HepG2 (cell line): ENCODE data around the gene RB1. TPM values are rescaled to one million over a fixed set of nuclear protein-coding genes. Genes with fewer than 3 reads are reported as not detected.

Experiments used
- ATAC-seq: fragments of 200-7000 bp; cut with Tn5 transposase; 3 replicates; pipeline ENCODE4 v1.9.1; 2020; ENCODE audit warnings: mild to moderate bottlenecking, moderate library complexity
- BruUV-seq: library from RNA; stranded (reverse); fragments of 400-500 nt; replicated peaks from 2 replicates; lab custom pipeline; 2021; lab: Mats Ljungman, UMichigan
- CTCF ChIA-PET: fragments of 300-600 bp; formaldehyde crosslinking; extraction: SDS; loops from one replicate; lab custom pipeline; 2021; ENCODE audit warnings: low total read pairs, inconsistent platforms, low intra/inter-chr PET ratio; lab: Yijun Ruan, JAX
- POLR2A ChIA-PET: fragments of 350-600 bp; sonication (Branson Sonifier 250); formaldehyde crosslinking; loops from one replicate; lab custom pipeline; 2020; ENCODE audit warnings: antibody characterized with exemption, inconsistent platforms; lab: Yijun Ruan, JAX
- DNase-seq: peaks from one replicate; pipeline ENCODE4 v3.0.0-alpha.2; 2015; ENCODE audit warnings: low spot score
- FAIRE-seq: peaks from 3 replicates; lab custom pipeline; 2011; peaks lifted over from hg19 to GRCh38; lab: Jason Lieb, UNC
- H2AFZ ChIP-seq: one replicate; pipeline ENCODE4 v1.6.1; 2011; ENCODE audit warnings: low read length, inconsistent platforms
- H3K27ac ChIP-seq: fragments of 300-600 bp; 3 replicates; pipeline ENCODE4 v1.8.0; 2011; ENCODE audit warnings: mixed run types, mild to moderate bottlenecking, mixed read lengths, low read length, inconsistent platforms; ENCODE audit not compliant: insufficient read depth; ENCODE audit errors: extremely low read length
- H3K27me3 ChIP-seq, 2 experiments: fragments of 200-600 bp in 1 of 2; 2 replicates in 1 of 2; 3 replicates in 1 of 2; pipeline versions ENCODE4 v1.6.0 to v1.8.0; 2011; ENCODE audit warnings: low read length in 2 of 2, mild to moderate bottlenecking in 2 of 2, moderate library complexity in 2 of 2, inconsistent platforms in 1 of 2; ENCODE audit not compliant: insufficient read depth in 2 of 2, control insufficient read depth in 1 of 2
- H3K36me3 ChIP-seq, 2 experiments: fragments of 200-600 bp in 1 of 2; replicated peaks in 1 of 2; 2 replicates in 1 of 2; 3 replicates in 1 of 2; pipeline versions ENCODE4 v1.5.1 to v1.8.0; 2011; ENCODE audit warnings: low read length in 2 of 2, inconsistent platforms in 1 of 2; ENCODE audit not compliant: insufficient read depth in 2 of 2, control insufficient read depth in 1 of 2
- H3K4me1 ChIP-seq: 2 replicates; pipeline ENCODE4 v1.5.1; 2012; ENCODE audit warnings: low read length, inconsistent platforms; ENCODE audit not compliant: insufficient read depth
- H3K4me2 ChIP-seq: 2 replicates; pipeline ENCODE4 v1.6.0; 2011; ENCODE audit warnings: low read depth, low read length, inconsistent platforms
- H3K4me3 ChIP-seq, 3 experiments: fragments of 200-600 bp in 1 of 3; sonication (generic), shearing (Covaris generic) in 1 of 3; replicated peaks in 1 of 3; 2 replicates each; pipeline ENCODE4 v1.5.1; 2011 to 2016; ENCODE audit warnings: low read length in 3 of 3, inconsistent platforms in 2 of 3, low read depth in 2 of 3, mild to moderate bottlenecking in 2 of 3, control low read depth in 1 of 3, mixed read lengths in 1 of 3; ENCODE audit not compliant: insufficient read depth in 1 of 3
- H3K79me2 ChIP-seq: one replicate; pipeline ENCODE4 v1.6.1; 2011; ENCODE audit warnings: low read length, inconsistent platforms; ENCODE audit not compliant: insufficient read depth
- H3K9ac ChIP-seq: 2 replicates; pipeline ENCODE4 v1.6.0; 2011; ENCODE audit warnings: mild to moderate bottlenecking, low read depth, low read length, inconsistent platforms; ENCODE audit not compliant: insufficient read depth
- H3K9me3 ChIP-seq: 2 replicates; pipeline ENCODE4 v1.5.1; 2012; ENCODE audit warnings: mild to moderate bottlenecking, low read length
- H4K20me1 ChIP-seq: 2 replicates; pipeline ENCODE4 v1.6.0; 2011; ENCODE audit warnings: inconsistent platforms, mild to moderate bottlenecking, low read length, moderate library complexity; ENCODE audit not compliant: insufficient read depth
- ARNT ChIP-seq: fragments of 450-650 bp; IDR thresholded peaks from 2 replicates; pipeline ENCODE4 v1.6.1; 2017
- CCAR2 ChIP-seq: fragments of 200-400 bp; formaldehyde crosslinking; optimal IDR thresholded peaks from 2 replicates; pipeline ENCODE3; 2018; ENCODE audit warnings: low read depth, mild to moderate bottlenecking, low read length, moderate library complexity
- ETV5 ChIP-seq: IDR thresholded peaks from 2 replicates; pipeline ENCODE4 v1.6.1; 2018; ENCODE audit warnings: missing biosample characterization, missing genetic modification reagents, inconsistent platforms, borderline replicate concordance
- FOSL2 ChIP-seq: sonication (generic); formaldehyde crosslinking; IDR thresholded peaks from 2 replicates; pipeline ENCODE4 v1.4.0; 2020; ENCODE audit warnings: missing genetic modification reagents
- JUNB ChIP-seq: sonication (generic); formaldehyde crosslinking; IDR thresholded peaks from 2 replicates; pipeline ENCODE4 v1.8.0; 2022; ENCODE audit warnings: missing genetic modification reagents, mild to moderate bottlenecking, borderline replicate concordance
- MAFF ChIP-seq: IDR thresholded peaks from 2 replicates; pipeline ENCODE4 v1.6.1; 2011; ENCODE audit warnings: low read depth, low read length, improper control_type of control experiment
- MXD4 ChIP-seq: IDR thresholded peaks from 2 replicates; pipeline ENCODE4 v1.6.1; 2016; ENCODE audit warnings: mild to moderate bottlenecking, missing biosample characterization, missing genetic modification reagents
- SRSF1 ChIP-seq: fragments of 200-400 bp; formaldehyde crosslinking; optimal IDR thresholded peaks from 2 replicates; pipeline ENCODE3; 2017; ENCODE audit warnings: mild to moderate bottlenecking, low read depth, low read length, moderate library complexity
- TOE1 ChIP-seq: sonication (generic); formaldehyde crosslinking; IDR thresholded peaks from 2 replicates; pipeline ENCODE4 v1.4.0; 2020; ENCODE audit warnings: mild to moderate bottlenecking, missing genetic modification reagents
- ZFYVE20 ChIP-seq: sonication (generic); formaldehyde crosslinking; IDR thresholded peaks from 2 replicates; pipeline ENCODE4 v1.8.0; 2023; ENCODE audit warnings: low read depth, mild to moderate bottlenecking, moderate library complexity, missing genetic modification reagents, borderline replicate concordance
- ZNF318 ChIP-seq: sonication (generic); formaldehyde crosslinking; IDR thresholded peaks from 2 replicates; pipeline ENCODE4 v1.4.0; 2020; ENCODE audit warnings: mild to moderate bottlenecking, missing genetic modification reagents
- ZNF382 ChIP-seq: sonication (generic); formaldehyde crosslinking; IDR thresholded peaks from 2 replicates; pipeline ENCODE4 v1.5.0; 2020; ENCODE audit warnings: missing genetic modification reagents, mild to moderate bottlenecking, borderline replicate concordance
- ZNF720 ChIP-seq: sonication (generic); formaldehyde crosslinking; IDR thresholded peaks from 2 replicates; pipeline ENCODE4 v1.4.0; 2020; ENCODE audit warnings: missing genetic modification reagents
- WGBS: methylation state at CpG from one replicate; pipeline ENCODE4 v1.1.6; 2017; ENCODE audit warnings: low lambda C conversion rate; 5-methylcytosine and 5-hydroxymethylcytosine counted together
- in situ Hi-C: cut with HindIII; loops from 2 replicates; pipeline ENCODE4 v1.10.0; 2017; ENCODE audit warnings: low pct_unique_long_range_greater_than_20kb; ENCODE audit not compliant: extremely low pct_ligation_motif_present
- intact Hi-C: fragments of 100-400 bp; cut with micrococcal nuclease; formaldehyde crosslinking; loops from one replicate; pipeline ENCODE4 v1.10.0; 2022; ENCODE audit not compliant: unreplicated experiment
- polyA plus RNA-seq, 8 experiments: library from polyadenylated mRNA; depleted of rRNA in 3 of 8; stranded (reverse) in 7 of 8; unstranded in 1 of 8; fragments of >200 nt; fragmentation: Illumina TruSeq in 4 of 8; extraction: Trizol in 4 of 8; gene quantifications; 2 replicates each; pipeline versions ENCODE4 v1.2.1 to v1.2.3, GENCODE V29; 2011 to 2016; ENCODE audit warnings: low read depth in 4 of 8, missing spikeins in 1 of 8, mixed read lengths in 1 of 8; ENCODE audit not compliant: insufficient read depth in 1 of 8
- total RNA-seq, 5 experiments: library from RNA; depleted of rRNA; stranded (reverse); fragments of >200 nt; fragmentation: Illumina TruSeq; extraction: Trizol; gene quantifications; 2 replicates each; pipeline ENCODE4 v1.2.3, GENCODE V29; 2016; ENCODE audit warnings: low read depth in 1 of 5

The RB1 gene
- total and polyA plus RNA-seq, 2 of the 13 experiments (the other 11 are each of a cell fraction or from before 2014, with no cell fraction given) = 15.6 to 23.7 TPM

- no TSS peak for BruUV-seq
- Histone ChIP-seq H3K27me3 (no peaks in the 10 kb centered on the region; a peak in 1 of 5 replicates), H3K9me3 (no peaks in the 10 kb centered on the region), H3K27ac (no peak overlapping the region), H3K4me3 (no peak overlapping the region), H3K79me2 (no peaks in the 10 kb centered on the region), H3K36me3 (no peaks in the 10 kb centered on the region), H3K9ac (no peak overlapping the region), H4K20me1 (no peaks in the 10 kb centered on the region), H2AFZ (no peak overlapping the region), H3K4me1 (0 out of 2 replicates have a peak, but pooled peaks cover 2% of the 10 kb centered on the region), H3K4me2 (no peak overlapping the region)
- POLR2A ChIA-PET = no interaction called here
- no peak for TF ChIP-seq ZNF318
- no peak for TF ChIP-seq FOSL2
- no peak for TF ChIP-seq ETV5 (CRISPR knock-in tag)
- TF ChIP-seq ARNT = no peak
- no peak for TF ChIP-seq MXD4 (CRISPR knock-in tag)
- no peak for TF ChIP-seq TOE1 (CRISPR knock-in tag)
- no peak for TF ChIP-seq MAFF
- no peak for TF ChIP-seq CCAR2
- TF ChIP-seq ZNF720 (CRISPR knock-in tag) = no peak
- no peak for TF ChIP-seq ZNF382 (CRISPR knock-in tag)
- no peak for TF ChIP-seq ZFYVE20 (CRISPR knock-in tag)
- TF ChIP-seq SRSF1 = no peak
- no peak for TF ChIP-seq JUNB
- DNase-seq (no peak), FAIRE-seq (no peak), ATAC-seq (no peak)
- CTCF ChIA-PET = no interaction called here
- 82% methylated on average over 11 of the region's 11 CpGs for WGBS
- intact Hi-C loops (no loop called here), in situ Hi-C loops (no loop called here)
Observed at GRCh38 chr13:48505597-48506091, 202.1 kb downstream of the RB1 start.
